ENCODE measurements around the gene RAMP1.
"Not testable (repeated sequence)": the region's sequence is repeated elsewhere in the genome, so short reads cannot be mapped to it uniquely, and the experiment has no call there.

The RAMP1 gene

DNA sequence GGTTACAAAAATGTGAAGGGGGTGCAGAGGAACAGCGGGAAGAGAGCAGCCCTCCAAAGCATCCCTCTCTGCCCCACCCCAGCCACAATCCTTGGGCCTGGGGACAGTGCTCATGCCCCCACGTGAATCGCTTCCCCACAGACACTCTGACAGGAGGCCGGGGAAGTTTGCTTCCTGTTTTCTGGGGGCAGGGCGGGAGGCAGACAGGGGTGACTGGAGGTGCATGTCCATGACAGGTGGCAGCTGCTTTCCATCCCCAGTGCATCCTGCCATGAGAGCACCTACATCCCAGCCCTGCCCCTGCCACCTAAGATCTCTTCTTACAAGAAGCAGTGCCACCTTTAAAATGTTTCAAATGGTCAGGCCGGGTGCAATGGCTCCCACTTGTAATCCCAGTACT lies 60.2 kb downstream of the RAMP1 start:
- DNase-seq, result peak; percentile 10

DNA sequence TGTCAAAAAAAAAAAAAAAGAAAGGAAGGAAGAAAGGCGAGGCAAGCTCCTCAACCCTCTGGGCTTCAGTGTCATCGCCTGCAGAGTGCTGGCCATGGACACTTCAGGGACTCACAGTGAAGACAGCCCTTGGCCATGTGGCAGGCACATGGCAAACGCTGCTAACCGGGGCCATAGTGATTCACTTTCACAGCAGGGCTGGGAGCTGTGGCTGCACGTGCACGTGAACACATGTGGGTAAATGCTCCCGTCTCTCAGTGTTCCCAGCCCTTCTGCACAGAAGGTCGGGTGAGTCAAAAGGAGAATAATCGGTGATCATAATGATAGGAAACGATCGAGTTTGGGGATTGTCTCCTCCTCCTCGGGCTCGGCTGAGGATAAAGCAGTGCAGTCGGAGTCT lies 61.2 kb downstream of the RAMP1 start:
- DNase-seq, result no peak

DNA sequence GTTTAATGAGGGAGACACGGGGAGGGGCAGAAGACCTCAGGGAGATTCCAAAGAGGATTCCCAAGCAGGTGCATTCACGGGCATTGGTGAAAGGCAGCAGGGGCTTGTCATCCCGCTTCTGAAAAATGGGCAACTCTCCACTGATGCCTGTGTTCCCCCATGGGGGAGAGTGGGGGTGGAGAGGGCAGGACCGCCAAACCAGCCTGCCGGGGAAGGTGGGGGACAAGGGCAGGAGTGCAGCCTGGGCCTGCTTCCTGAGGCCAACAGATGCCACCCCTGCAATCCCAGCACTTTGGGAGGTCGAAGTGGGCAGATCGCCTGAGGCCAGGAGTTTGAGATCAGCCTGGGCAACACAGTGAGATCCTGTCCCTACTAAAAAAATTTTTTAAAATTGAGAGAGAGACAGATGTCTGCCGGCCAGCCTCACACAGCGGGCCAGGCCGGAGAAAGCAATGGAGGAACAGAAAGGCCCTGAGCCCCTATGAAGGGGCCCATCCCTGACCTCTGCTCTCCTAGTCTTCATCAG lies 62.6 kb downstream of the RAMP1 start:
- DNase-seq, result no peak

GRCh38 chr2:237922641-237923361 lies 63.4 kb downstream of the RAMP1 start:
- no peak for DNase-seq

- peak; percentile 73 for DNase-seq
Observed at GRCh38 chr2:237923481-237924163, 64.2 kb downstream of the RAMP1 start.

GRCh38 chr2:237924164-237924534 lies 64.7 kb downstream of the RAMP1 start:
- DNase-seq, result no peak

GRCh38 chr2:237927135-237927534 lies 67.7 kb downstream of the RAMP1 start:
- no peak for DNase-seq

DNA sequence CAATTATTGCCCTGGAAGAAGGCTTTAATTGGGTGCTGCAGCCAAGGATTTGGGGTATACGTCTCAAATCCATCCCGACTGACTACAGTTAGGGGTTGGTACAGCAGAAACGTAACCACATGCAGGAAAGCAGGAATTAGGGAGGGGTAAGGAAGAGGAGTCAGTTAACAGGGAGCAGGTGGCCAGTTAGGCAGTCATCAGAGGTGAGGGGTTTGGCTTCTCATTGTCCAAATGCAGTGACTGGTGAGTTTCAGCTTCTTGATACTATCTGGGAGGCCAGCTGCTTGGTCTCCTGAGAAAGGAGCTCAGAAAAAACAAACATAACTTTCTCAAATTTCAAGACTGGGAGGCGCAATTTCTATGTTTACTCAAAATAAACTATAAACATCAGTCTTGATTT lies 68.6 kb downstream of the RAMP1 start:
- DNase-seq, result no peak

DNA sequence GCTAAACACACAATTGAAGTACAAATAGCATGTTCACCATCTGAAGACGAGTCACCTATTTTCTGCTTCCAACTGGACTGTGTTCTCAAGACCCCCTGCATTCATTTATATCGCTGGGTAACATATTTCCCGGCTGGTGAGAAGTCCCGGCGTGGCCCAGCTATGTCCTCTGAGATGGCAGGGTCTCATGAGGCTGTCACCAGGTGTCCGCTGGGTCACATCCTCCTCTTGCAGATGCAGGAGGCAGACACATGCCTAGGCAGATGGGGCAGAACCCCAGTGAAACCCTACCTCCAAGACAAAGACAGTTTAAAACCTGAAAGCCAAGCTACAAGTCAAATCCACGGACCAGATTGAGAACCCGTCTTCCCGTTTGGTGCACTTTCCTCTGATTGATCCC lies 70.6 kb downstream of the RAMP1 start:
- DNase-seq, result no peak

DNA sequence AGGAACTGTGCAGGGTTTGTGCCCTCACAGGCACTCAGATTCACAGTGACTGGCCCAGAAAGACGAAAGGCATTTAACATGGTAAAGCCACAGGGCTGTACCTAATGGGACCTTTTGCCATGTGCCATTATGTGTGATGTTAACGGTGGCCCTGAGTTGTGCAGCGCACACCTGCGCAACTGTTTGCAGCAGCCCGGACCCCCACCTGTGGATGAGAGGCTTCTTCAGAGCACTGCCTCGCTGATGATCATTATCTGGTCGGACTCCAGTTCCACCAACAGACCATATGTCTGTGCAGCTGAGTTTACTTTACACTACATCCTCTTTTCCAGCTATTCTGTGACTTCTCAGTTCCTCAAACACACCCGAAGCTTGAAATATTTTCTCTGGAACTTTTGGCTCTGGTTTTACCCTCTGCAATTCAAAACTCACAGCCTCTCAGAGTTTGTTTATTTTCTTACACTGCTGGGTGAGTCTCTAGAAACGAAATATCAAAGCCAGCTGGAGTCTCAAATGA lies 71.8 kb downstream of the RAMP1 start:
- DNase-seq, result no peak

DNA sequence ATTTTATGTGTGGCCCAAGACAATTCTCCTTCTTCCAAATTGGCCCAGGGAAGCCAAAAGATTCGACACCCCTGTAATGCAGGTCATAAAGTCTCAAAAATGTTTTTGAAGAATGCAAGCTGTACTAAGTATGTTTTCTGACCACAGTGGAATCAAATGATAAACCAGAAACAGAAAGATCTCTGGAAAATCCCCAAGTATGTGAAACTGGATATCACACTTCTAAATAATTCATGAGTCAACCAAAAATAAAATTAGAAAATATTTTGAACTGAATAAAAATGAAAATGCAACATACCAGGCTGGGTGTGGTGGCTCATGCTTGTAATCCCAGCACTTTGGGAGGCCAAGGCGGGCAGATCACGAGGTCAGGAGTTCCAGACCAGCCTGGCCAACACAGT lies 73.3 kb downstream of the RAMP1 start:
- DNase-seq, result no peak

DNA sequence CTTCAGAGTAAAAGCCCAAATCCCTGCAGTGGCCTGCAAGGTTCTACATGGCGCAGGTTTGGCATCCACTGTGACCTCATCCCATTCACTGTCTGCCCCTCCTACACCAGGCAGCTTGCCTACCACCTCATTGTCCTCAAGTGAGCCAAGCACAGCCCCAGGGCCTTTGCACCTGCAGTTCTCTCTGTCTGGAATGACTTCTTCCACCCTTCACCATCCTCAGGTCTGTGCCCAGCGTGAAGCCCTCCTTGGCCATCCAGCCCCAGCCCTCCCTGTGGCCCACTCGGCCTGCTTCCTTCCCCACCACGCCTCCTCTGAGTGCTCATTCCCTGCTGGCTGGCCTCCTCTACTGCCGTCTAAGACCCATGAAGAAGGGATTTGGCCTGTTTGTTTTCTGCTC lies 74.8 kb downstream of the RAMP1 start:
- DNase-seq, result no peak

DNA sequence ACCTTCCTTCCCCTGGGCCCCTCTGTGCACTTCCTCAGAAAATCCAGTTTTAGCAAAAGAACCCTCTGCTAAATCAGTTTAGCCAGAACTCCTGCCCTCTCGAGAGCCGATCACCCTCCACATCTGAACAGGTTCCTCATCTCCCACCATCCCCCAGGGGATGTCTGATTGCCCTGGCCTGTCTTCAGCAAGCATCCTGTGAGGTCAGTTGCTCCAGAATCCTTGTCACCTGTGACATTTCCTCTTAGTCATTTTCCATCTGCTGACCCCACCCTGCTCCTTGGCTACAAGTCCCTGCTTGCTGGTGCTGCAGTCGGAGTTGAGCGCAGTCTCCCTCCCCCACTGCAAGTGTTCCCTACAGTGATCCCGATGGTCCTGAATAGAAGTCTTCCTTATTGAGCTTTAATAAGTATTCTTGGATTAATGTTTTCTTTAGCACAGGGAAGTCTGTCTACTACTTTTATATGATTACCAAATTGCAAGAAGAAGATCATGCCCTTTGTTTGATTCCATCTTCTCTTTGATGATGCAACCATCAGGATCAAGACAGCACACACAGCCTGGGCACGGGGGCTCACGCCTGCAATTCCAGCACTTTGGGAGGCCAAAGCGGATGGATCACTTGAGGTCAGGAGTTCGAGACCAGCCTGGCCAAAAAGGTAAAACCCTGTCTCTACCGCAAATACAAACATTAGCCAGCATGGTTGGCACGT lies 76.5 kb downstream of the RAMP1 start:
- no peak for DNase-seq

DNA sequence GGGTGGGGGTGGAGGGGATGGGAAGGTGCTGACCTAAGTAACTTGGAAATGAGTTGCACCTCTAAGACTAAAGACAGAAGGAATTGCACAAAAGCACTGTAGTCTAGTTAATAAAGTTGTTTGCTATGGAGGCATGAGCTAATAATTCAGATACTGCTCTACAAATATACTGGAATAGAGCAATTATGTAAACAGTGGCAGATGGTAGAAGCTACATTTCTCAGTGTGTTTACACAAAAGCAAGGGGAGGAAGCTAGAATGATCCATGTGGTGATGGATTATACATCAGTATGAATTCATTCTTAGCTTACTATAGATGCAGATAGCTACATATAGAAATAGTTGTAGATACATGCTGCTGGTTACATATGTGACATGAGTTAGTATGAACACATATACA lies 79.8 kb downstream of the RAMP1 start:
- no peak for DNase-seq

DNA sequence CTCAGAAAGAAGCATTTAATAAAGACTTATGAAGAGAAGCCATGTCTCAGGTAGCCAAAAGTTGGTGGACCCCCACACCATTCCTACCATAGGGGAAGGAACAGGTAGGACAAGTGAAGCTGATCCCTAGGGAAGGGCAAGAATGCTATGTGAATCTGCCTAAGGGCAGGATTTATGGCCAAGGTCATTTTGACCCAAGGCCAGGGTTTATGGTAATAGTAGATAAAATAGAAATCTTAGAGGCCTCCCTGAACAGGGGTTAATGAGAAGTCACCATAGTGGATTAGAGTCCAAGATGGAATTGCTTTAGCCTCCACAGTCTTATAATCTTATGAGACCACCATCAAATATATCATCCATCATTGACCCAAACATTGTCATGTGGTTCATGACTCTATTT lies 81.4 kb downstream of the RAMP1 start:
- no peak for DNase-seq

- DNase-seq, result no peak
Observed at GRCh38 chr2:237941239-237941638, 81.8 kb downstream of the RAMP1 start.

DNA sequence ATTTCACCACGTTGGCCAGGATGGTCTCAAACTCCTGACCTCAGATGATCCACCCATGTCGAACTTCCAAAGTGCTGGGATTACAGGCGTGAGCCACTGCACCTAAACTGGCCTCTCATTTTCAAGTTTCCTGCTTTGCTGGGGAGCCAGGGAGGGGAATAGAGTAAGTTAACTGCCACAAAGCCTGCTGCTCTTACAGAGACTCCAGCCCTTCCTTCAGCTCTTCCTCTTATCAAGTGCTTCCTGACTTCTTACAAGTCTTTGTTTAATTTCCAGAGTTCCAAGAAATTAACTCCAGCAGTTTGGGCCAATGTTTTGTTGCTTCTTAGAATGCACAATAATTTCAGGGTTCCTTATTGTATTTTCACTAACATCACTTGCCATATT lies 83.1 kb downstream of the RAMP1 start:
- DNase-seq, result no peak

GRCh38 chr2:237943395-237944094 lies 84.1 kb downstream of the RAMP1 start:
- DNase-seq, result no peak

DNA sequence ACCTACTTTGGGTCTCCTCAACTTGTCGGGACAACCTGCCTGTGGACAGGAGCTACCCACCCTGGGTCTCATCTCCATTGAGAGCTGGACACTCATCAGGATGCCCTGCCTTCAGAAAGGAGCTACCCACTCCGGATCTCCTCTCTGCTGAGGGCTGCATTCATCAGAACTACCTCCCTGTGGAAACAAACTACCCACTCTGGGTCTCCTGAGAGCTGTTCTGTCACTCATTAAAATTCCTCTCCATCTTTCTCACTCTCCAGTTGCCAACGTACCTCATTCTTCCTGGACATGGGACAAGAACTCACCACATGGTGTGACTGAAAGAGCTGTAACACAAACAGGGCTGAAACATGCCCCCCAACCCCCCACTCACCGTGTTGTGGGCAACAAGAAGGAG lies 84.9 kb downstream of the RAMP1 start:
- DNase-seq, result no peak

DNA sequence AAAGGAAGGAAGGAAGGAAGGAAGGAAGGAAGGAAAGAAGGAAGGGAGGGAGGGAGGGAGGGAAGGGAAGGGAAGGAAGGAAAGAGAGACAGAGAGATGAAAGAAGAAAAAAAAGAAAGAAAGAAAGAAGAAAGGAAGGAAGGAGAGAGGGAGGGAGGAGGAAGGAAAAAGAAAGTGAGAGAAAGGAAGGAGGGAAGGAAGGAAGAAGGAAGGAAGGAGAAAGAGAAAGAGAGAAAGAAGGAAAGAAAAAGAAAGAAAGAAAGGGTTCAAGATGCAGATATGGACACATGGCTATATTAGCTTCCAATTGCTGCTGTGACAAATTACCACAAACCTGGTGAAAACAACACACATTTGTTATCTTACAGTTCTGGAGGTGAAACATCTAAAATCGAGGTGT lies 87.0 kb downstream of the RAMP1 start:
- DNase-seq, result no peak

- not testable (repeated sequence) for DNase-seq
Observed at GRCh38 chr2:237951354-237951753, 91.9 kb downstream of the RAMP1 start.

DNA sequence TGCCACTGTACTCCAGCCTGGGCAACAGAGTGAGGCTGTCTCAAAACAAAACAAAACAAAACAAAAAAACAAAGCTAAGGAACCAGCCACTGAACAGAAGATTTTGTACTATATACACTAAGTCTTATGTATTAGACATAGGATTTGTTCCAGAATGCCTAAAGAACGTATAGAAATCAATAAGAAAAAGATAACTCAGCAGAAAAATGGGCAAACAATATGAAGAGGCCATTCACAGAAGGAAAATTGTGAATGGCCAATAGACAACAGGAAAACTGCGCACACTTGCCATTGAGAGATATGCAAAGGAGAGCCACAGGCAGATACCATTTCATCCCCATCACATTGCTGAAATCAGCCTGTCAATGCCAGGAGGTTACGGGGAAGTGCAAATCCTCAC lies 92.5 kb downstream of the RAMP1 start:
- DNase-seq, result no peak

GRCh38 chr2:237952851-237953250 lies 93.4 kb downstream of the RAMP1 start:
- DNase-seq, result no peak
